HG03565 (cell line): ENCODE measurements around the gene OR14C36.
"Not testable (repeated sequence)": the region's sequence is repeated elsewhere in the genome, so short reads cannot be mapped to it uniquely, and the experiment has no call there.

Experiments used
- ATAC-seq: cut with Tn5 transposase; IDR thresholded peaks from one replicate; pipeline ENCODE4 v1.9.1; 2021; ENCODE audit warnings: mild to moderate bottlenecking, moderate library complexity; ENCODE audit not compliant: unreplicated experiment

The OR14C36 gene, protein sequence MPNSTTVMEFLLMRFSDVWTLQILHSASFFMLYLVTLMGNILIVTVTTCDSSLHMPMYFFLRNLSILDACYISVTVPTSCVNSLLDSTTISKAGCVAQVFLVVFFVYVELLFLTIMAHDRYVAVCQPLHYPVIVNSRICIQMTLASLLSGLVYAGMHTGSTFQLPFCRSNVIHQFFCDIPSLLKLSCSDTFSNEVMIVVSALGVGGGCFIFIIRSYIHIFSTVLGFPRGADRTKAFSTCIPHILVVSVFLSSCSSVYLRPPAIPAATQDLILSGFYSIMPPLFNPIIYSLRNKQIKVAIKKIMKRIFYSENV

DNA sequence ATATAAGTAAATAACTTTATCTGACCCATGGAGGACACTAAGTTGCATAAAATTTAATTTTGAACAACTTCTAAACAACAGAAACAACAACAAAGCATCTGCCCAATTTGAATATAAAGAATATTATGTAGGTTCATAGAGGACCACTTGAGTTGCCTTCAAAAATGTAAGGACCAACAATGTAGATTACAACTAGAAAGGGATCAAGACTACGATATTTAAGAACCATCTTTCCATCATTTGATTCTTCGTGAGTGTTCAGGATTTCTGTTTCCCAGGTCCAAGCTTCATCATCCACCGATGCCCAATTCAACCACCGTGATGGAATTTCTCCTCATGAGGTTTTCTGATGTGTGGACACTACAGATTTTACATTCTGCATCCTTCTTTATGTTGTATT lies at the start of gene OR14C36:
Gene OR14C36 (plus strand): TSS at position 301 of the 400 bp plus-strand sequence. CDS start 0 bp downstream, at position 301.
- no peak for ATAC-seq

DNA sequence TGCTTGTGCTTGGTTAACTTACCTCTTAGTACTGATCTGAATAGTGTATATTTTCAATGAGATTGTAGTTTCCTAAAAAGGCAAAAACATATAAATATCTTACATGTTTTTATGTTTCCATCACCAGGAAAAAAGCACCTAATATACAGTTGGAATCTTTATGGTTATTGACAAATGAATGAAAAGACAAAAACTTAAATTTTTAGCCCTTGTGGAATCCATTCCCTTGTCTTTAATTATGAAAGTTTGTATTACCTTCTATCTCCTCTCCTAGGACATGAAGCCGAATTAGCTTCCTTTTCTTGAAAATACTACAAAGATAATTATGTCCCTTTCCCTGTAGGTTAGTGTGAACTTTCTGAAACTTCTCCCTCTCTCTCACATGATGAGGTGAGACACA lies 45.3 kb upstream of the OR14C36 start, which contains the start of gene OR2T12:
Gene OR2T12 (minus strand): TSS at position 101 of the 400 bp plus-strand sequence. CDS start 7,846 bp downstream, outside the sequence.
- ATAC-seq = no peak

DNA sequence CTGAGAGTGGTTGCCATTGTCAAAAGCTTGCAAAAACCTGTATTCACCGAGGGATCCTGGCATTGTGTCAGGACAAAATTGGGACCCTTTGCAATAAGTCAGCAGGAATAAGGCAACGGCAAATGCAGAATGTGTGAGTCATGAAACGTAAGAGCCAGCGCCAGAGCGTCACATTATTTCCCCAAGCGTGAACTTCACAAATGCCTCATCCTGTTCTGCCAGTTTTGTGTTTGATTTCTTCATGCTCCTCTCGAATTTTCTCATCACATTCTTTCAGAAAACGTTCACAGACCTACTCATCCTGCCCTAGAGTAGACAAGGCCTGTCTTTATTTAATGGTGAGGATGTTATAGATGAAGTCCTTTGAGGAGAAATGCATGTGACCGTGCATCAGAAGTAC lies 42.9 kb upstream of the OR14C36 start:
- not testable (repeated sequence) for ATAC-seq

DNA sequence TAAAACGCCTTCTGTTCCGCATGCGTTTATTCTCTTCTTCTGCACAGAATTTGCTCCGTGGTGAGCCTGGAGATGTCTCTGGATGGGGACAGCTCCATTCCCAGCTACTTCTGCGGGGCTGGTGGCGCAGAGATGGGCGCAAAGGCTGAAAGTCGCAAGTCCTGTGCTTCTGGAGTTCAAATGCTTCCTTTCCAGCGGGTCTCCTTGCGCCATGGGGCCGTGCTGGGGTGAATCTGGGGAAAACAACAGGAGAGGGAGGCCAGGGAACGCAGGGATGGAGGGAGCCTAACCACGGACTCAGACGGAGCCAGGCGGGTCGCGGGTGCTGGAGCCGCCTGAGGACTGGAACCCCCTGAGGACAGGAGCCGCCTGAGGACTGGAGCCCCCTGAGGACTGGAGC lies 42.5 kb upstream of the OR14C36 start:
- no peak for ATAC-seq

DNA sequence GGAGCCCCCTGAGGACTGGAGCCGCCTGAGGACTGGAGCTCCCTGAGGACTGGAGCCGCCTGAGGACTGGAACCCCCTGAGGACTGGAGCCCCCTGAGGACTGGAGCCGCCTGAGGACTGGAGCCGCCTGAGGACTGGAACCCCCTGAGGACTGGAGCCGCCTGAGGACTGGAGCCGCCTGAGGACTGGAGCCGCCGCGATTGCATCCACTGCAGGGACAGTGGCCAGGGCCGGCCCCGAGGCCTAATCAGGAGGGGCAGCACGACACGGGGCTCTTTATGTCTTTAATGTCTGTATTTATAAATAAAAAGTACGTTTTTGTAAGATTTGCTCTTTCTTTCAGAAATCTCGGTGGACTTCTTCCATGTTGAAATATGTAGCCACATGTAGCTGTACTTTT lies 41.8 kb upstream of the OR14C36 start:
- not testable (repeated sequence) for ATAC-seq

DNA sequence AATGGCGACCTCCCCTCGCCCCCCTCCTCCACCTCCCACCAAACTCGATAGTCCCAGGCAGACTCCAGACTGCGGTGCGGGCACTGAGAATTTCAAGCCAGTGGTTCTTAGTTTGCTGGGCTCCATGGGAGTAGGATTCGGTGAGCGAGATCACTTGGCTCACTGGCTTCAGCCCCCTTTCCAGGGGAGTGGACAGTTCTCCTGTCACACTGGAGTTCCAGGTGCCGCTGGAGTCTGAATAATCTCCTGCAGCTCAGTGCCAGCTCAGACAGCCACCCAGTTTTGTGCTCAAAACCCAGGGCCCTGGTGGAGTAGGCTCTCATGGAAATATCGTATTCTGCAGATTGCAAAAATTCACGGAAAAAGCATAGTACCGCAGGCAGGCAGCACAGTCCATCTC lies 31.8 kb upstream of the OR14C36 start:
- no peak for ATAC-seq

DNA sequence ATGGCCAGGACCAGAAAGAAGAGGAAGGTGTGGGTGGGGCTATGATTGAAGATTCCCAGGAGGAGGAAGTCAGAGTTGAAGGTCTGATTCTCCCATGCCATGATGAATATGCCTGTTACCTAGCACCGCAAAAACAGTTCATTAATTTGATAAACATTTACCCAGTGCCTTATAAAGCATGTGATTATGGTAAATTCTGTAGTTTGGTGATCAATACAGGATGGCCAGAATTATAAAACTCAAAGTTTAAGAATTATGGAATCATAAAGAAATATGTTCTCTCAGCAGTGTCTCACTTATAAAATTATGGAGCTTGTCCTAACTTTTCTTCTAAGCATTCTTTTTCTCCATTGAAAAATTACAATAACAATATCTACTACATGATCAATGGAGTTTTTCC lies 24.1 kb upstream of the OR14C36 start, which contains the start of gene OR2M7:
Gene OR2M7 (minus strand): TSS at position 101 of the 400 bp plus-strand sequence. CDS start 0 bp downstream, at position 101.
- ATAC-seq = no peak

DNA sequence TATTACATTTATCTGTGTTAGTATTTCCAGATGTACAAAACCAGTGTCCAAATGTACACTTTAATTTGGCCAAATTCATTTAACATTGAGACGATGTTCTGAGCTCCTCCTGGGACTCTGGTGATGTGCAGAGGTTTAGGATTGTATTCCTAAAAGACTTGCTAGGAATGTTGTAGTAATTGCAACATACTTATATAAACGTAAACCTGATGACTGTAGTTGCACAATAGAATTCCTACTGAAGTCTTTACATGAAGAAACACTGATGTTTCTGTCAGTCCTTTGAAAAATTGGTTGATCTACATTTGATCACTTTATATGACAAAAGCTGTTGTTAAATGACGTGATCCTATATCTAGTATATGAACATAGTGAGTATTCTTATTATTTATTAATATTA lies 5.1 kb upstream of the OR14C36 start:
- no peak for ATAC-seq

DNA sequence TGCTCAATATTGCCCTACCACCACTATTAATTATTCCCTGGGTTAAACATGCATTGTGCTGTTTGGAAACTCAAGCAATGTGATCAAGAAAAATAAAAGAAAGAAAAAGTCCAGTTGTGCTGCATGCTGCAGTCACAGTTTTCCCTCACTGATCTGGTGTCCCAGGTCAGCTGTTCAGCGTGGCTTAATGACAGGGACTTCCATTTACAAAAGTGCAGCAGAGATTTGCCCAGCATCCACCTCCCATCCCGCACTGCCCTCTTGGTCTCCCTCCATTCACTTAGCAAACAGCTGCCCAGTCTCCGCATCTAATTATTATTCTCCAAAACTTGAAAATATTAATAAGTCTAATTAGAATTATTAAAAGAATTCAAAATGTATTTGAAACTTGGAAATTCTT lies 10.8 kb downstream of the OR14C36 start:
- ATAC-seq = no peak

DNA sequence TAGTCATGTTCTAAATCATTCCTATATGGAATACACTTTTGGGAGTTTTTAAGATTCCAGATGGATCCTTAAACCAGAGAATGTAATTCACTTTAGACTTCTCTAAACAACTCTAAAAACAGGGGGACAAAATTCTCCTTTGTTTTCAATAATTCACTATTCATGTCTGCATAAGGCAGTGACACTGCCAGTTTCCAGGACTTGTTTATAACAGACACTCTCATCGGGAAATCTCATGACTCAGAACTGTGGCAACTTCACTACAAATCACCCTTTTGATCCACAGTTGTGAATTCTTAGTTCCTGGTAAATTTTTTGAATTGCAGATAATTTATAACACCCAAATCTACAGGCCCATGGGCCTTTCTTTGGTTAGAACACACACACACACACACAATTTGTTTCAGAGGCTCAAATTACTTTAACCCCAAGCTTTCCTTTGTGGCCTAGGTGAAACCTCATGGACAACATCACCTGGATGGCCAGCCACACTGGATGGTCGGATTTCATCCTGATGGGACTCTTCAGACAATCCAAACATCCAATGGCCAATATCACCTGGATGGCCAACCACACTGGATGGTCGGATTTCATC lies 12.6 kb downstream of the OR14C36 start, which contains the start of gene OR2T4:
Gene OR2T4 (plus strand): TSS at position 545 of the 595 bp plus-strand sequence. CDS start 0 bp downstream, at position 545.
- ATAC-seq = no peak

DNA sequence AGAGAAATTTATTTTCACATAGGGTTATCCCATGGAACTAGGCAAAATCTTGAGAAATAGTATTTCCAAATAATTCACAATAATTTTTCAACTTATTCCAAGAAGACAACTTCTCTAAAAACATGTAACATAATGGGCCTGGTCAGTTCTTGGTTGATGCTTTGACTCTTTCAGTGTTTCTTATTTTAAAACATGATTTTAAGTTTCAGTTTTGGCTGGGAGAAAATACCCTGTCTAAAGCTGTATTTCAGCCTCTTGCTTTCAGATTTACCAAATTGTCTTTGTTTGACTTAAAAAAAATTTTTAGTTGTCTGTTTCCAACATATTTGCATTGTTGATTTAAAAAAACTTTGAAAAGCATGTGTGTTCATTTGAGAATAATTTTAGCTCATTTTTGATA lies 18.0 kb downstream of the OR14C36 start:
- ATAC-seq = no peak

DNA sequence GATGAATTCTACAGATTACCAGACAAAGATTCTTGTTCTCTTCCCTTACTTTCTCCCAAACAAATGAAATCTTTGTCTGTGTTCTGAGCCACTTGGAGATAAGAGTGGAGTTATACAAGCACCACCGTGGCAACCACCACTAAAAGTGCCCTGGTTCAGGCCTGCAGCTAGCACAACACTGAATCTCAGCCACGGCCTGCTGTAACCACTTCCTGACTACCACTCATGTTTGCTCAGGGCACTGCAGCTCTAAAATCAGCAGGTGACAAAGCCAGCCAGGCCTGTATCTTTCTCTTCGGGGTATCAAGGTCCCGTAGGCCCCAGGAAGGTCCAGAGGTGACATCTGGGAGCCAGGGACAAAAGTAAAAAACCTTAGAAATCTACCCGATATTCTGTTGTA lies 23.8 kb downstream of the OR14C36 start:
- no peak for ATAC-seq

DNA sequence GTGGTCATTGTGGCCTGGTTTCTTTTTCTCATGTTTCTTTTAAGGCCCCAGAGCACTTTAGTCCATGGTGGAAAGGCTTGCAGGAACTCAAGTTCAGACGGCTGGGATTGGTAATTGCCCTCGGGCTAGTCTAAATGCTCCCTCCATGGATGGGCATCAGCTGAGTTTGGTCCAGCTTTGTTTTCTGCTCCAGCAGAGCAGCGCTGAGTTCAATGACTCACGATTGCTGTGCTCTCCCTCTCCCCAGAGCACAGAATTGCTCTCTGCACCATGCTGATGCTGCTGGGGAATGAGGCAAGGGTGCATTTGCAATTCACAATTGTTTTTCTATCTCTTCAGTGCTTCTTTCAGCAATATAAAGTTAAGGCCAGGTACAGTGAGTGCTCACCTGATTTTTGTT lies 25.2 kb downstream of the OR14C36 start:
- no peak for ATAC-seq

DNA sequence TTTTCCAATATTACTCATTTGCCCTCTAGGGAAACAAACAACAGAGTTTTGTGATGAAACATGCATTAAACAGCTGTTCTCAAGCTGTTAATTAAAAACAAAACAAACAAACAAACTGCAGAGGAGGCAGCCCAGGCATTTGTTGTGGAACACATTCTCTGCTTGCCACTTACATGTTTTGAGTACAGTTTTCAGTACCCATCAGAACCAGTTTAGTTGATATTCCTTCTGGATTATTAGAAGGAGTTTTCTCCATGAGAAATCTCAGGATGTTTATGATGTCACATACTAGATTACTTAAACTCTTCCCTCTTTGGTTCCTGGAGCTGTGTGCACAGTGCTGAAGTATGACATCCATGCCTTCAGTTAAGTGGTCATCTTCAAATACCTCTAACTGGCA lies 26.9 kb downstream of the OR14C36 start, which contains the start of gene OR2T6:
Gene OR2T6 (plus strand): TSS at position 301 of the 400 bp plus-strand sequence. CDS start 11,863 bp downstream, outside the sequence.
- no peak for ATAC-seq

DNA sequence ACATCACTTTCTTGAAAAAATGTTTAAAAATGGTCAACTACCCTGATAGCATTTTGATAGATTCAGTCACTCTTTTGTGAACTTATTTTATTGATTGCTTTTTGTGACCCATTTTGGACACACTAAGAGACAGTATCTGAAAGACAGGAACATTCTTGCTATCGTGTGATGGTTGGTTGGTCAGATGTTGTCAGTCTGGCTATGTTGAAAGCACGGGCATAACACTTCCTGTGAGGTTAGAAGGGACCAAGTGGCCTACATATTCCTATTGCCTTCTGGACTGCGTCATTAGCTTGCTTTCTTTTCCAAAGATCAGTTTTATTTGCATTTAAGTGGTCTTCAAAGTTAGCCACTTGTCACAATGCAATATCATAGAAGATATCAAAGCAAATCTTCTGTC lies 28.3 kb downstream of the OR14C36 start:
- no peak for ATAC-seq

DNA sequence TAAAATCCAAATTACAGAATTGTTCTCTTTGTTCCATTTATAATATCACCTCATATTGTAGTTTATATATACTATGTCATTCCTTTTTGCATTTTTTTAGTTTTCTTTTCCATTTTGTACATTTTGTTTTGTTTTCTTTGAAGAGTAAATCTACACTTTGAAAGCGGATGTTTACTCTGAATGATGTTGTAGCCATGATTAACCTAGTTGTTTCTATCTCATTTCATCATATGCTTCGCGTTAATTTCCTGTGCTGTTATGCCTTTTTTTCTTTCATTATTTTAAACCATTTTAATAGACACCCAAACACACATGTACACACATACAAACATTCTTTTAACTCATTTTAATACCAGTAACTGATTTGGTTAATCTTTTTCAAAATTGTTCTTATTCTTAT lies 32.3 kb downstream of the OR14C36 start:
- no peak for ATAC-seq

DNA sequence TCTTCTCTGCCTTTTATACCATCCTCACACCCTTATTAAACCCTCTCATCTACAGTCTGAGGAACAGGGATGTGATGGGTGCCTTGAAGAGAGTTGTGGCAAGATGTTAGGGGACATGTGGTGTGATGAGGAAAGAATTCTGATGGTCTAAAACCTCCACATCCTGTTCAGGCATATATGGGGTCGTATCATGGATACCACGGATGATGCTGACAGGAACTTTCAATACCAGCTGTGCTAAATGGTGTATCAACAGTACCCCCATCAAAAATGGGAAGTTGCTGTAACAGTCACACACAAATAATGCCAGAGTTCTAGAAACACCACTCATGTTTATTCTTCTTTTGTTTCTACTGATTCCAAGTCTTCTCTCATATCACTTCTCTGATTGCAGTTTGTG lies 39.9 kb downstream of the OR14C36 start:
- ATAC-seq = no peak

DNA sequence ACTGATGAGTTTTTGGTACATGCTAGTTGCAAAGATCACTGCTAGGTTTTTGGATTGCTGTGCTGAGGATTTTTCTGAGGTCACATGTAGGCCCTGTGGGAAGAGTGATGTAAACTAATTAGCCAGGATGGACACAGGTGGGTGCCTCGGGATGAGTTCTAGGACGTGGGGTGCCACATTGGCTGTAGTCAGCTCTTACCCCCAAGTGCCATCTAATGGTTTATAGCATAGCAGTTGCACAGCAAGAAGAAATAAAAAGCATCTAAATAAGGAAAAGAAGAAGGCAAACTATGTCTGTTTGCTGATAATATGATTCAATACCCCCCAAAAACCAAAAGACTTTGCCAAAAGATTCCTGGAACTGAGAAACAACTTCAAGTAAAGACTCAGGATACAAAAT lies 44.5 kb downstream of the OR14C36 start:
- no peak for ATAC-seq
